ENCODE measurements around the gene CCNY. TPM values are rescaled to one million over a fixed set of nuclear protein-coding genes. Genes with fewer than 3 reads are reported as not detected.

The CCNY gene
- total RNA-seq, 2 donors from 2014 or later, result 60.5 to 65.9 TPM

DNA sequence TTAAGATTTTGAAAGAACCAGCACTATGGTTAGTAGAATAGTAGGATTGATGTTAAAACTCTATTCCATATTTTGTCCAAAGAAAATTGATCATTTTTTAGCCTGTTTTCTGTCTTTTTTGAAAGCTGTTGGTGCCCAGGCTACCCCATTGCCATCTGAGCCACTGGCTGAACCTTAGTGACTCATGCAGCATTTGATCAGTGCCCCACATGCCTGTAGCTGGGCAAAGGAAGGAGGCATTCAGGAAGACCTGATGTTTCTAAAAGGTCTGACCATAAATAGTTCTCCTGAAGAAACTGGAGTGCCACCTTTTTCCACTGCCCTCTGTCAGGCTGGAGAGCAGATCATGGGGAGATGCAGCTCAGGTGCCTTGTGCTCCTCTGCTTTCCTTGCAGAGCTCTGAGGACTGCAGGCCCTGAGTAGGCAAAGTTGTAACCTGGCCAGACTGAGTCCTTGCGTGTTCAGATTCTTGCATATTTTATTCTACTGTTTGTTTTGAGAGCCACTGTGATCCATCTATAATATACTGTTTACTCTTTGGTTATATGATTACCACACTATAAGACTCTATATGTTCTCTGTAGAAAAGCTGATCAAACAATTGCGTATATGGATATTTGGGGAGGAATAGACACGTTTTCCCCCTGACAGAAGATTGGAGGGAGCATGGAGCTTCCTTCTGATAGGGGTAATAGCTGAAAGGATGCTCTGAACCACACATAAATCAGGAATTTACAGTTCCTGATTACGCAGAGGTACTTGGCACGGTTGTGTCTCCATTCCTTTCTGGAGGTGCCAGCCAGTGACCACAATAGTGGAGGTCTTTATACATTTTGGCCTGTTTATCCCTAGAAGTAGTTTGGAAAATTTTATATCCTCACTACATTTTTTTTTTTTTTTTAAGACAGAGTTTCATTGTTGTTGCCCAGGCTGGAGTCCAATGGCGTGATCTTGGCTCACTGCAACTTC lies 219.9 kb downstream of the CCNY start:
- Mint-ChIP-seq H3K36me3 (ENCODE audit: low read depth) (peaks cover 14% of the 10 kb centered on the region), H3K27me3 (ENCODE audit: insufficient read depth) (no peaks in the 10 kb centered on the region), H3K4me1 (peaks cover 6% of the 10 kb centered on the region), H3K4me3 (no peak overlapping the region), H3K9me3 (no peaks in the 10 kb centered on the region), H3K27ac (no peak overlapping the region)
- Histone ChIP-seq H3K4me3 (ENCODE audit: low read length) (no peak overlapping the region), H3K27me3 (ENCODE audit: control insufficient read depth, insufficient read depth, low read length, poor library complexity, severe bottlenecking) (no peaks in the 10 kb centered on the region), H3K9ac (ENCODE audit: extremely low read depth, low read length, poor library complexity, severe bottlenecking) (no peak overlapping the region), H3K27ac (ENCODE audit: low read depth, low read length) (no peak overlapping the region), H3K4me1 (ENCODE audit: control insufficient read depth, insufficient read depth, low read length) (peaks cover 9% of the 10 kb centered on the region), H3K36me3 (ENCODE audit: control insufficient read depth, insufficient read depth, low read length) (peaks cover 29% of the 10 kb centered on the region), H3K9me3 (ENCODE audit: control insufficient read depth, low read length) (no peaks in the 10 kb centered on the region)
- TF ChIP-seq, protein P1, sequence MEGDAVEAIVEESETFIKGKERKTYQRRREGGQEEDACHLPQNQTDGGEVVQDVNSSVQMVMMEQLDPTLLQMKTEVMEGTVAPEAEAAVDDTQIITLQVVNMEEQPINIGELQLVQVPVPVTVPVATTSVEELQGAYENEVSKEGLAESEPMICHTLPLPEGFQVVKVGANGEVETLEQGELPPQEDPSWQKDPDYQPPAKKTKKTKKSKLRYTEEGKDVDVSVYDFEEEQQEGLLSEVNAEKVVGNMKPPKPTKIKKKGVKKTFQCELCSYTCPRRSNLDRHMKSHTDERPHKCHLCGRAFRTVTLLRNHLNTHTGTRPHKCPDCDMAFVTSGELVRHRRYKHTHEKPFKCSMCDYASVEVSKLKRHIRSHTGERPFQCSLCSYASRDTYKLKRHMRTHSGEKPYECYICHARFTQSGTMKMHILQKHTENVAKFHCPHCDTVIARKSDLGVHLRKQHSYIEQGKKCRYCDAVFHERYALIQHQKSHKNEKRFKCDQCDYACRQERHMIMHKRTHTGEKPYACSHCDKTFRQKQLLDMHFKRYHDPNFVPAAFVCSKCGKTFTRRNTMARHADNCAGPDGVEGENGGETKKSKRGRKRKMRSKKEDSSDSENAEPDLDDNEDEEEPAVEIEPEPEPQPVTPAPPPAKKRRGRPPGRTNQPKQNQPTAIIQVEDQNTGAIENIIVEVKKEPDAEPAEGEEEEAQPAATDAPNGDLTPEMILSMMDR (conservative IDR thresholded peaks at IDR 0.05), result no peak
- 95% methylated on average over 3 to 6 of the region's 6 CpGs for WGBS, 2 experiments (ENCODE audit: insufficient coverage in 1 of 2, insufficient read length in 1 of 2)
- peak; percentile 25 for DNase-seq

DNA sequence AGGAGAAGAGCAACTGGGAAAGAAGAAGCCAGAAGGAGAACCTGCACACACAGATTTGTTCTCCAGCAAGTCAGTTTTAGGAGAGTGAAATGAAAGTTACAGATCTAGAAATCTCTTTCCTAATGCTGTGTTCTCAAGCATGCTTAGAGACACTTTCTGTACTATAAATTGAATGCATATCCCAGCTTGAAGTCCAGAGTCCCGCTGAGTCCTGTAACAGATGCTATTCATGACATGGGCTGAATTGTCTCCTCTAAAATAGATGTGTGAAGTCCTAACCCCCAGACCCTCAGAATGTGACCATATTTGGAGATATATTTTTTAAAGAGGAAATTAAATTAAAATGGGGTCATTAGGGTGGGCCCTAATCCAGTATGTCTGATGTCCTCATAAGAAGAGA lies 222.0 kb downstream of the CCNY start:
- Mint-ChIP-seq H3K4me1 (peaks cover 6% of the 10 kb centered on the region), H3K27me3 (ENCODE audit: insufficient read depth) (no peaks in the 10 kb centered on the region), H3K4me3 (no peak overlapping the region), H3K27ac (no peak overlapping the region), H3K36me3 (ENCODE audit: low read depth) (peaks cover 22% of the 10 kb centered on the region), H3K9me3 (no peaks in the 10 kb centered on the region)
- DNase-seq, result no peak
- Histone ChIP-seq H3K9me3 (ENCODE audit: control insufficient read depth, low read length) (no peaks in the 10 kb centered on the region), H3K27ac (ENCODE audit: low read depth, low read length) (peak overlapping the region; percentile 4), H3K4me1 (ENCODE audit: control insufficient read depth, insufficient read depth, low read length) (peaks cover 9% of the 10 kb centered on the region), H3K4me3 (ENCODE audit: low read length) (no peak overlapping the region), H3K27me3 (ENCODE audit: control insufficient read depth, insufficient read depth, low read length, poor library complexity, severe bottlenecking) (no peaks in the 10 kb centered on the region), H3K9ac (ENCODE audit: extremely low read depth, low read length, poor library complexity, severe bottlenecking) (no peak overlapping the region), H3K36me3 (ENCODE audit: control insufficient read depth, insufficient read depth, low read length) (peaks cover 28% of the 10 kb centered on the region)
- TF ChIP-seq, protein P1 (conservative IDR thresholded peaks at IDR 0.05), result no peak
- WGBS, 2 experiments (ENCODE audit: insufficient coverage in 1 of 2, insufficient read length in 1 of 2), result 97 to 100% methylated on average over 1 of the region's 1 CpG

DNA sequence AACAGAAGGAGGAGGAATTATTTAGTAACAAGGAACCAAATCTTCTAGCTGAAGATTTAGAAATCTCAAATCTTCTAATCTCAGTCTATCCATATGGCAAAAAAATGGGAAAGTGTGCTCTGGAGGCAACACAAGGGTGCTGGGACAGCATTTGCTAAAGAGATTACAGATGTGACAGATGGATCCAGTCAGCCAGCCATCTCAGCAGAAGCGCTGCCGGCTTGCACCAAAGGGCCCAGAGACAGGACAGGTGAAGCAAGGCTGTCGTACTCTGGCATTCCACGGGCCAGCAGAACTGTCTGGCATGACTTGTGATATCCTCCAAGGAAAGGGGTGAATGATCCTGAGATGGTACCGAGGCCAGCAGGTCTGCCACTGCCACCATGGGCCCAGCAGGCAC lies 223.1 kb downstream of the CCNY start:
- Histone ChIP-seq H3K27ac (ENCODE audit: low read depth, low read length) (no peak overlapping the region), H3K36me3 (ENCODE audit: control insufficient read depth, insufficient read depth, low read length) (peaks cover 20% of the 10 kb centered on the region), H3K4me1 (ENCODE audit: control insufficient read depth, insufficient read depth, low read length) (no peaks in the 10 kb centered on the region), H3K9ac (ENCODE audit: extremely low read depth, low read length, poor library complexity, severe bottlenecking) (no peak overlapping the region), H3K4me3 (ENCODE audit: low read length) (no peak overlapping the region), H3K27me3 (ENCODE audit: control insufficient read depth, insufficient read depth, low read length, poor library complexity, severe bottlenecking) (no peaks in the 10 kb centered on the region), H3K9me3 (ENCODE audit: control insufficient read depth, low read length) (no peaks in the 10 kb centered on the region)
- WGBS, 2 experiments (ENCODE audit: insufficient coverage in 1 of 2, insufficient read length in 1 of 2), result 96 to 100% methylated on average over 3 to 5 of the region's 5 CpGs
- DNase-seq, result peak; percentile 36
- Mint-ChIP-seq H3K4me3 (no peak overlapping the region), H3K9me3 (no peaks in the 10 kb centered on the region), H3K36me3 (ENCODE audit: low read depth) (peaks cover 23% of the 10 kb centered on the region), H3K4me1 (no peaks in the 10 kb centered on the region), H3K27ac (no peak overlapping the region), H3K27me3 (ENCODE audit: insufficient read depth) (no peaks in the 10 kb centered on the region)
- TF ChIP-seq, protein P1 (conservative IDR thresholded peaks at IDR 0.05), result no peak
